ENCODE data around the gene CXCL13. TPM values are rescaled to one million over a fixed set of nuclear protein-coding genes. Genes with fewer than 3 reads are reported as not detected.
"Not testable (repeated sequence)": the region's sequence is repeated elsewhere in the genome, so short reads cannot be mapped to it uniquely, and the experiment has no call there.

The CXCL13 gene
- total RNA-seq, 3 donors from 2014 or later, result 2.9 to 6.2 TPM; not detected in 1

GRCh38 chr4:77650787-77651186, 45.2 kb downstream of the CXCL13 start:
- DNase-seq (ENCODE audit: low spot score in 2 of 2), result no peak
- TF ChIP-seq POLR2AphosphoS5 (IDR thresholded peaks at IDR 0.05) (no peak), CTCF (IDR thresholded peaks at IDR 0.05) (no peak), POLR2A (IDR thresholded peaks at IDR 0.05) (no peak)
- H3K27me3 ChIP-seq, result no peaks in the 10 kb centered on the region
- intact Hi-C loops (cut with DNase I; ENCODE audit: low total_unique reads), result no loop called here
- H3K36me3 ChIP-seq, result no peaks in the 10 kb centered on the region
- no peak overlapping the region for H3K4me3 ChIP-seq
- peaks cover 0 to 6% of the 10 kb centered on the region in 2 donors for H3K9me3 ChIP-seq
- H3K27ac ChIP-seq, result no peak overlapping the region
- no peaks in the 10 kb centered on the region for H3K4me1 ChIP-seq

DNA sequence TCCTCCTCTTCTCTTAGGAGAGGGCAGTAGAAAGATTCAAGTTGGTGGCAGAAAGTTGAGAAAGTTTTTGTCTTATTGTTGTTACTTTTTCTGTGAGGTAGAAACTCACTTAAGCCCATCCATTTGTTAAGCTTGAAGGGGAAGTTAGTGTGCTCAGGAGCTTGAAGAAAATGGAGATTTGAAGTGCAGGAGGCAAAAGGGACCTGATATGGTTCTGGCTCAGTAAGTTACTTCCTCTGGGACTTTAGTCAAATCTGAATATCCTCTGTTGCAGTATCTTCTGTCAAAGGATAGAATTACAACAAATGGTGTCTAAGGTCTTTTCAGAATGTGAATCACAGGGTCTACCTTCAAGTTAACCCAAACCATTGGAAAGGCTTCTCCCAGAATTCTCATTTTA, 46.2 kb downstream of the CXCL13 start:
- DNase-seq (ENCODE audit: low spot score in 2 of 2), result no peak
- H3K27me3 ChIP-seq, result no peaks in the 10 kb centered on the region
- H3K4me3 ChIP-seq, result no peak overlapping the region
- no peak for TF ChIP-seq POLR2AphosphoS5 (IDR thresholded peaks at IDR 0.05)
- TF ChIP-seq CTCF (IDR thresholded peaks at IDR 0.05), result no peak
- no peak for TF ChIP-seq POLR2A (IDR thresholded peaks at IDR 0.05)
- H3K27ac ChIP-seq, result no peak overlapping the region
- H3K36me3 ChIP-seq, result no peaks in the 10 kb centered on the region
- intact Hi-C loops (cut with DNase I; ENCODE audit: low total_unique reads), result no loop called here
- peaks cover 0 to 1% of the 10 kb centered on the region in 2 donors for H3K9me3 ChIP-seq
- no peaks in the 10 kb centered on the region for H3K4me1 ChIP-seq

GRCh38 chr4:77652237-77652897, 46.7 kb downstream of the CXCL13 start:
- Histone ChIP-seq H3K9me3 (no peaks in the 10 kb centered on the region), H3K27me3 (no peaks in the 10 kb centered on the region), H3K4me3 (no peak overlapping the region), H3K27ac (no peak overlapping the region), H3K36me3 (no peaks in the 10 kb centered on the region), H3K4me1 (no peaks in the 10 kb centered on the region)
- intact Hi-C loops (cut with DNase I; ENCODE audit: low total_unique reads), result no loop called here
- no peak for DNase-seq (ENCODE audit: low spot score in 2 of 2)
- TF ChIP-seq POLR2AphosphoS5 (IDR thresholded peaks at IDR 0.05) (no peak), CTCF (IDR thresholded peaks at IDR 0.05) (no peak), POLR2A (IDR thresholded peaks at IDR 0.05) (no peak)

GRCh38 chr4:77653162-77653758, 47.6 kb downstream of the CXCL13 start:
- no peak for DNase-seq (ENCODE audit: low spot score in 2 of 2)
- Histone ChIP-seq H3K27ac (no peak overlapping the region), H3K36me3 (no peaks in the 10 kb centered on the region), H3K27me3 (no peaks in the 10 kb centered on the region), H3K4me3 (no peak overlapping the region), H3K4me1 (no peaks in the 10 kb centered on the region), H3K9me3 (no peaks in the 10 kb centered on the region)
- no peak for TF ChIP-seq POLR2AphosphoS5 (IDR thresholded peaks at IDR 0.05)
- no peak for TF ChIP-seq POLR2A (IDR thresholded peaks at IDR 0.05)
- TF ChIP-seq CTCF (IDR thresholded peaks at IDR 0.05), result no peak
- intact Hi-C loops (cut with DNase I; ENCODE audit: low total_unique reads), result no loop called here

DNA sequence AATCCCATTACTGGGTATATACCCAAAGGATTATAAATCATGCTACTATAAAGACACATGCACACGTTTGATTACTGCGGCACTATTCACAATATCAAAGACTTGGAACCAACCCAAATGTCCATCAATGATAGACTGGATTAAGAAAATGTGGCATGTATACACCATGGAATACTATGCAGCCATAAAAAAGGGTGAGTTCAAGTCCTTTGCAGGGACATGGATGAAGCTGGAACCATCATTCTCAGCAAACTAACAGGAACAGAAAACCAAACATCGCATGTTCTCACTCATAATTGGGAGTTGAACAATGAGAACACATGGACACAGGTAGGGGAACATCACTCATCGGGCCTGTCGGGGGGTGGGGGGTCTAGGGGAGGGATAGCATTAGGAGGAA, 54.7 kb downstream of the CXCL13 start:
- DNase-seq (ENCODE audit: low spot score in 2 of 2); H3K36me3 ChIP-seq; H3K4me3 ChIP-seq; H3K27ac ChIP-seq; H3K9me3 ChIP-seq; H3K4me1 ChIP-seq; intact Hi-C loops (cut with DNase I; ENCODE audit: low total_unique reads); H3K27me3 ChIP-seq: not testable (repeated sequence)

Other genes with a start within 250 kb of the CXCL13 start
- 10 to 100 TPM; 22.4 to 53.1 (median 39.0) TPM for gene CNOT6L, start 213.5 kb downstream of the CXCL13 start, total RNA-seq